Measurements from ENCODE around the gene NOSTRIN. TPM values are rescaled to one million over a fixed set of nuclear protein-coding genes. Genes with fewer than 3 reads are reported as not detected.
A peak's percentile ranks its signal among the peaks of the same experiment; 100 is the strongest.

The NOSTRIN gene
- total RNA-seq, 2 experiments from 2014 or later: not detected

DNA sequence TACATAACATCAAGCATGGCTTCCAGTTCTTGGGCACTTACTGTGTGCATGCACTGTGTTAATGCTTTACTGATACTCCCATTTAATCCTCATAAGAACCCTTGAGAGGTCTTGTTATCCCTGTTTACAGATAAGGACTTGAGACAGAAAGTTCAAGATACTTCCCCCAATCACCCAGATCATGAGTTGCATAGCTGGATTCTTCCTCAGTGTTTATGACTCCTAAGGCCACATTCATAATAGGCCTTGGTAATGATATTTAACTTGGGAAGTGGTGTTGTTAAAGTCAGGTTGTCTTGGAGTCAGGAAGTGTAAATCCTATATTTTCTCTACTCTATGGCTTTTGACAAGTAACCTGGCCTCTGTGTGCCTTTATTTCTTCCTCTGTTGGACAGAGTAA is 22.7 kb downstream of the NOSTRIN start:
- no peak for ATAC-seq
- ChIA-PET POLR2A (no interaction called here), CTCF (no interaction called here)
- no peaks in the 10 kb centered on the region for H3K9me3 Mint-ChIP-seq (ENCODE audit: low read depth)
- H3K36me3 Mint-ChIP-seq (ENCODE audit: low read depth): no peaks in the 10 kb centered on the region
- no peaks in the 10 kb centered on the region for H3K4me1 Mint-ChIP-seq
- H3K4me3 Mint-ChIP-seq: no peak overlapping the region
- no peak for DNase-seq
- no peak overlapping the region for H3K27ac Mint-ChIP-seq
- H3K27me3 Mint-ChIP-seq: no peaks in the 10 kb centered on the region
- intact Hi-C loops (cut with DNase I, micrococcal nuclease): no loop called here

DNA sequence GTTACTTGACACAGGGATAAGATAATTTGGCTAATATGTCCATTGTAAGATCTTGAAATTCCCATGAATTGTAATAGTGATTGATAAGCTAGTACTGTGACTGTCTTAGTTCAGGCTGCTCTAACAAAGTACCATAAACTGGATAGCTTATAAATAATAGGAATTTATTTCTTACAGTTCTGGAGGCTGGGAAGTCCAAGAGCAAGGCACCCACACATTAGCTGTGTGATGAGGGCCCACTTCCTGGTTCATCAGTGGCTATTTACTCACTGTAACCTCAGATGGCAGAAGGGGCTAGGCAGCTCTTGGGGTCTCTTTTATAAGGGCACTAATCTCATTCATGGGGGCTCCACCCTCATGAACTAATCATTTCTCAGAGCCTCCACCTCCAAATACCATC is 28.5 kb downstream of the NOSTRIN start:
- intact Hi-C loops (cut with DNase I, micrococcal nuclease): no loop called here
- no peaks in the 10 kb centered on the region for H3K4me1 Mint-ChIP-seq
- POLR2A ChIA-PET: no interaction called here
- H3K27me3 Mint-ChIP-seq: no peaks in the 10 kb centered on the region
- CTCF ChIA-PET: no interaction called here
- ATAC-seq: no peak
- no peak overlapping the region for H3K4me3 Mint-ChIP-seq
- no peaks in the 10 kb centered on the region for H3K36me3 Mint-ChIP-seq (ENCODE audit: low read depth)
- no peak for DNase-seq
- no peaks in the 10 kb centered on the region for H3K9me3 Mint-ChIP-seq (ENCODE audit: low read depth)
- no peak overlapping the region for H3K27ac Mint-ChIP-seq

DNA sequence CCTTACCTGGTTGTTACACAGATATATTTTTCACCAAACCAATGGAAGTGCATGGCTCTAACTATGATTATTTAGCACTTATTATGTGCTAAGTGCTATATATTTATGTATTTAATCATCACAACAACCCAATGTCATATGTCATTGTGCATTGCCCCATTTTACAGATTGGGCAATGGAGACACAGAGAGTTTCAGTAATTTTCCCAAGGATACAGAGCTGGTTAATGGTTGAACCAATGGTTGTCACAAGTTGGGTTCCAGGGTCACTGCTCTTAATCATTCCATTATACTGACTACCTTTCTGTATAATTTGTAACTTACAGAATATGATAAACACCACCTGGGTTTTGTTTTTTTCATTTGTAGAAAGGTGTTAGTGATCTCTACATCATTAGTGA is 29.2 kb downstream of the NOSTRIN start:
- H3K27ac Mint-ChIP-seq: no peak overlapping the region
- CTCF ChIA-PET: no interaction called here

DNA sequence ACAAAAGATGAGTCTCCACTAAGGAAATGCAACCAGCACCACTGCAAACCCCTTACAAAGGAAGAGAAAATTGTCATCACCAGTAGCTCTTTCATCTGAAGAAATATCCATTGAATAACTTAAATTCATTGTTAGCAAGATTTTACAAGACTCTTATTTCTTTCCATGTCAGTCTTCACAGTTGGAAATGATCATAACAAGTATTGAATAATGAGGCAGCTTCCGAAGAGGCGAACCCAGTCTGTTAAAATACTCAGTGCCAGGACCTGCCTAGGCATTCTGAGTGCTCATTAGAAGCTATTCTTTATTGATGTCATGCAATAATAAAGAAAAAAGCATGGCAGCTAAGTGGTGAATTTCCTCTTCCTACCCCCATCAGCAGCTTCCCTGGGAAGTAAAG is 33.5 kb downstream of the NOSTRIN start:
- H3K9me3 Mint-ChIP-seq (ENCODE audit: low read depth): no peaks in the 10 kb centered on the region
- H3K4me3 Mint-ChIP-seq: no peak overlapping the region
- POLR2A ChIA-PET: no interaction called here
- ATAC-seq (no peak), DNase-seq (no peak)
- no peaks in the 10 kb centered on the region for H3K4me1 Mint-ChIP-seq
- H3K36me3 Mint-ChIP-seq (ENCODE audit: low read depth): no peaks in the 10 kb centered on the region
- no peak overlapping the region for H3K27ac Mint-ChIP-seq
- intact Hi-C loops (cut with DNase I, micrococcal nuclease): no loop called here
- CTCF ChIA-PET: no interaction called here
- no peaks in the 10 kb centered on the region for H3K27me3 Mint-ChIP-seq

More for the DNA sequence above, 29.2 kb downstream of the NOSTRIN start:
- no peak for DNase-seq
- H3K9me3 Mint-ChIP-seq (ENCODE audit: low read depth): no peaks in the 10 kb centered on the region
- intact Hi-C loops (cut with DNase I, micrococcal nuclease): no loop called here
- POLR2A ChIA-PET: no interaction called here
- H3K4me3 Mint-ChIP-seq: no peak overlapping the region
- H3K4me1 Mint-ChIP-seq: no peaks in the 10 kb centered on the region
- no peaks in the 10 kb centered on the region for H3K27me3 Mint-ChIP-seq
- ATAC-seq: no peak
- no peaks in the 10 kb centered on the region for H3K36me3 Mint-ChIP-seq (ENCODE audit: low read depth)

DNA sequence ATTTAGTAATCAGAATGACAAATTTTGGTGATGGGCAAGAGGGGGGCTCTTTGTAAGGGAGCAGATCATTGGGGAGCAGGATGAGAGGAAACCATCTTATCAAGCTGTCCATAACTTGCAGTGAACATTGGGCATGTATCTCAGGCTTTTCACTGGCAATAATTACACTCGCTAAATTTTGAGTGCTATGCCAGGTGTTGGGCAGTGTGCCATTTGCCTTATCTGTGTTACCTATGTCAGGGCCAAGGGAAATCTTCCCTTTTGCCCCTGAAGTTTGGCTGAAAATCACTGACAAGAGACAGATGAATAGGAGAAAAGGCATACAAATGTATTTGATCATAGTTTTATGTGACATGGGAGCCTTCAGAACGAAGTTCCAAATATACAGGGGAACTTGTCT is 39.0 kb downstream of the NOSTRIN start:
- ChIA-PET CTCF (no interaction called here), POLR2A (no interaction called here)
- DNase-seq (no peak), ATAC-seq (no peak)
- peaks cover 1% of the 10 kb centered on the region for H3K36me3 Mint-ChIP-seq (ENCODE audit: low read depth)
- intact Hi-C loops (cut with DNase I, micrococcal nuclease): no loop called here
- no peak overlapping the region for H3K27ac Mint-ChIP-seq
- H3K27me3 Mint-ChIP-seq: no peaks in the 10 kb centered on the region
- H3K9me3 Mint-ChIP-seq (ENCODE audit: low read depth): no peaks in the 10 kb centered on the region
- no peak overlapping the region for H3K4me3 Mint-ChIP-seq
- H3K4me1 Mint-ChIP-seq: no peaks in the 10 kb centered on the region

GRCh38 chr2:168843253-168843652 is 40.8 kb downstream of the NOSTRIN start:
- POLR2A ChIA-PET: no interaction called here
- ATAC-seq (no peak), DNase-seq (no peak)
- Mint-ChIP-seq H3K27ac (no peak overlapping the region), H3K27me3 (no peaks in the 10 kb centered on the region), H3K4me1 (no peaks in the 10 kb centered on the region), H3K9me3 (ENCODE audit: low read depth) (no peaks in the 10 kb centered on the region), H3K36me3 (ENCODE audit: low read depth) (peaks cover 1% of the 10 kb centered on the region), H3K4me3 (no peak overlapping the region)
- intact Hi-C loops (cut with DNase I, micrococcal nuclease): no loop called here
- CTCF ChIA-PET: no interaction called here

DNA sequence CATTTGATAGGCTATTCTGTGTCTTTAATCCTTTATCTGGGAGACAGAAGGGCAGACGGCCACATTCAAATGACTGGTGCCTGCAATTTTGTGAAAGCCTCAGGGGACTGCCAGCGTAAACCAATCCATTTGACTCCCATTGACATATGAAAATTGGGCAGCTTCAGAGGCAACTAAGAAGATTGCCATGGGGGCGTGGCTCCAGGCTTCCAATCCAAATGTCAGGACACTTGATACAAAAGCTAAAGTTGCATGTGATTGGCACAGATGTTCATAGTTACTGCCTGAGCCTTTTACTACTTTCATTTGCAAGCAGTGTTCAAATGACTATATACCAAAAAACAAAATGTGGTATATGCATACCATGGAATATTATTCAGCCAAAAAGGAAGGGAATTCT is 45.8 kb downstream of the NOSTRIN start:
- Mint-ChIP-seq H3K27ac (no peak overlapping the region), H3K36me3 (ENCODE audit: low read depth) (peaks cover 7% of the 10 kb centered on the region), H3K27me3 (no peaks in the 10 kb centered on the region), H3K9me3 (ENCODE audit: low read depth) (no peaks in the 10 kb centered on the region), H3K4me3 (no peak overlapping the region), H3K4me1 (no peaks in the 10 kb centered on the region)
- intact Hi-C loops (cut with DNase I, micrococcal nuclease): no loop called here
- ChIA-PET POLR2A (no interaction called here), CTCF (no interaction called here)
- DNase-seq (no peak), ATAC-seq (no peak)

- CTCF ChIA-PET: no interaction called here
- no peak overlapping the region for H3K4me3 Mint-ChIP-seq
- DNase-seq (peak; percentile 8), ATAC-seq (no peak)
- H3K9me3 Mint-ChIP-seq (ENCODE audit: low read depth): no peaks in the 10 kb centered on the region
- intact Hi-C loops (cut with DNase I, micrococcal nuclease): loop anchor here in 1 of 2 experiments (5.0 kb wide), 1 partner anchor 73 kb away; no protein-coding TSS in a partner anchor
- H3K27me3 Mint-ChIP-seq: no peaks in the 10 kb centered on the region
- no peak overlapping the region for H3K27ac Mint-ChIP-seq
- POLR2A ChIA-PET: no interaction called here
- H3K36me3 Mint-ChIP-seq (ENCODE audit: low read depth): peaks cover 11% of the 10 kb centered on the region
- H3K4me1 Mint-ChIP-seq: no peaks in the 10 kb centered on the region
Measured at GRCh38 chr2:168849610-168850009, 47.2 kb downstream of the NOSTRIN start.

- ATAC-seq (no peak), DNase-seq (no peak)
- POLR2A ChIA-PET: no interaction called here
- CTCF ChIA-PET: no interaction called here
- H3K4me1 Mint-ChIP-seq: no peaks in the 10 kb centered on the region
- H3K27me3 Mint-ChIP-seq: no peaks in the 10 kb centered on the region
- H3K36me3 Mint-ChIP-seq (ENCODE audit: low read depth): peaks cover 12% of the 10 kb centered on the region
- no peaks in the 10 kb centered on the region for H3K9me3 Mint-ChIP-seq (ENCODE audit: low read depth)
- intact Hi-C loops (cut with DNase I, micrococcal nuclease): loop anchor here in 1 of 2 experiments (5.0 kb wide), 1 partner anchor 71 kb away; no protein-coding TSS in a partner anchor
- H3K27ac Mint-ChIP-seq: no peak overlapping the region
- H3K4me3 Mint-ChIP-seq: no peak overlapping the region
Measured at GRCh38 chr2:168850846-168851245, 48.4 kb downstream of the NOSTRIN start.

GRCh38 chr2:168851674-168852320 is 49.4 kb downstream of the NOSTRIN start:
- Mint-ChIP-seq H3K4me3 (no peak overlapping the region), H3K4me1 (no peaks in the 10 kb centered on the region), H3K27me3 (no peaks in the 10 kb centered on the region), H3K27ac (no peak overlapping the region), H3K9me3 (ENCODE audit: low read depth) (no peaks in the 10 kb centered on the region), H3K36me3 (ENCODE audit: low read depth) (peaks cover 12% of the 10 kb centered on the region)
- ATAC-seq (no peak), DNase-seq (no peak)
- ChIA-PET POLR2A (no interaction called here), CTCF (no interaction called here)
- intact Hi-C loops (cut with DNase I, micrococcal nuclease): loop anchor here in 1 of 2 experiments (5.0 kb wide), 1 partner anchor 71 kb away; no protein-coding TSS in a partner anchor

DNA sequence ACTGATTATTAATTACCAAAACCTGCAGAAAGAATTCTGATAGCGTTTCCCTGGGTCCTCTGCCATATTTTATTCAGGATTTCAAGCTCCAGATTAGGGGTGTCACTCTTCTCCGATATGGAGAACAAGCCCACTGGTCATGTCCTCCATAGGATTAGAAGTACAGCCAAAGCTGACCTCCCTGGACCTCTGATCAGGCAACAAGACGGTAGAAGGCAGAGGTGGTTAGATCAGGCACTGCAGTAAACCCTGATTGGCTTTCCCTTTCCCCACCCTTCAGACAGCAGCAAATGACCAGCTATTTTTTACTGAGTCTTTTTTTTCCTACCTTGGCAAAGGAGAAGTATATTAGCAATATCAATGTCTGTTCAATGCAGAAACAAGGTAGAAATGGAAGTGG is 50.0 kb downstream of the NOSTRIN start:
- CTCF ChIA-PET: no interaction called here
- no peak overlapping the region for H3K4me3 Mint-ChIP-seq
- no peak overlapping the region for H3K27ac Mint-ChIP-seq
- no peaks in the 10 kb centered on the region for H3K9me3 Mint-ChIP-seq (ENCODE audit: low read depth)
- intact Hi-C loops (cut with DNase I, micrococcal nuclease): loop anchor here in 1 of 2 experiments (5.0 kb wide), 1 partner anchor 70 kb away; no protein-coding TSS in a partner anchor
- no peak for ATAC-seq
- peaks cover 12% of the 10 kb centered on the region for H3K36me3 Mint-ChIP-seq (ENCODE audit: low read depth)
- H3K27me3 Mint-ChIP-seq: no peaks in the 10 kb centered on the region
- no peaks in the 10 kb centered on the region for H3K4me1 Mint-ChIP-seq
- no peak for DNase-seq
- POLR2A ChIA-PET: no interaction called here

DNA sequence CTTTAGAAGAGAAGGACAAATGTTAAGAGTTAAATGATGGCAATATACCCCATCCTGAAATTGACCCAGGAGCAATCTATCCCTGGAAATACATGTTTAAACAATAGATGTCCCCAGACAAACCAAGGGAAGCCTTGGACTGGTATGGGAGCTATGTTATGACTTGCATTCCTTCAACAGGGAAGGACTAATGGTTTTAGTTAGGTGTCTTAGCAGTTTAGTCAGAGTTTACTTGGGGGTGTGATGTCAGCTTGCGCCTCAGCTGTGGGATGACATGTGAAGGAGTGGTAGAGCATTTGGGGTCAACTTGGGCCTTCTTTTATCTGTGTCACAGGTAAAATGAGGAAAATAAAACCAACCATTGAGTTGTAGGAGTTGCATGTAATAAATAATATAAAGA is 51.0 kb downstream of the NOSTRIN start:
- CTCF ChIA-PET: no interaction called here
- ATAC-seq (no peak), DNase-seq (no peak)
- peaks cover 12% of the 10 kb centered on the region for H3K36me3 Mint-ChIP-seq (ENCODE audit: low read depth)
- H3K27me3 Mint-ChIP-seq: no peaks in the 10 kb centered on the region
- no peak overlapping the region for H3K4me3 Mint-ChIP-seq
- H3K4me1 Mint-ChIP-seq: no peaks in the 10 kb centered on the region
- no peak overlapping the region for H3K27ac Mint-ChIP-seq
- no peaks in the 10 kb centered on the region for H3K9me3 Mint-ChIP-seq (ENCODE audit: low read depth)
- POLR2A ChIA-PET: no interaction called here
- intact Hi-C loops (cut with DNase I, micrococcal nuclease): loop anchor here in 1 of 2 experiments (5.0 kb wide), 1 partner anchor 69 kb away; no protein-coding TSS in a partner anchor
